Stimulated activated CD8-positive, alpha-beta memory T cell treated with anti-CD3 and anti-CD28 coated beads, Interleukin-12 subunit alpha, Interleukin-12 subunit beta, amount 100 ng/mL, for 1 hour (primary cell): ENCODE measurements around the gene UCK1.

Source experiments
- DNase-seq: peaks from one replicate; pipeline ENCODE4 v3.0.0-alpha.2; 2020; ENCODE audit warnings: low read depth

UCK1 gene

GRCh38 chr9:131530920-131531832, at the start of gene UCK1:
Gene UCK1 (minus strand): TSS chr9:131531263. CDS start chr9:131531174, 89 bp downstream.
- DNase-seq: peak; percentile 58

DNA sequence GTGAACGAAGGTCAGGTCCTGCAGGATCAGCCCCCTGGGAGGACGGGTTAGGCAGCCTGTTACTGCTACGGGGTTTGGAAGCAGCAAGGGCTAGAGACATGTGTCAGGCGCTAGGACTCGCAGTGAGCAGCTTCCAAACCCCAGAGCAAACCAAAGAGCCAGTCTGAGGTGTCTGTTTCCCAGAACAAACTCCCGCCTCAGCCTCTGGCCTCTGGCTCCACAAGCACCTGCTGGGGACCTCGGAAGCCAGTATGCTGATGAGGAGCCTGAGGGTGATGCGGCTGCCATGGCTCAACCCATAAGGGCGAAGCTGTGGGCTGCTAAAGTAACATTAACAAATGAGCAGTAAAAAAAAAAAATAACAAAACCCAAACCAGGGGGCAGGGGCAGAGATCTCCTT, 49.3 kb upstream of the UCK1 start:
- no peak for DNase-seq

GRCh38 chr9:131579789-131580211, 48.7 kb upstream of the UCK1 start:
- no peak for DNase-seq

GRCh38 chr9:131578731-131579504, 47.9 kb upstream of the UCK1 start:
- peak; percentile 26 for DNase-seq

DNA sequence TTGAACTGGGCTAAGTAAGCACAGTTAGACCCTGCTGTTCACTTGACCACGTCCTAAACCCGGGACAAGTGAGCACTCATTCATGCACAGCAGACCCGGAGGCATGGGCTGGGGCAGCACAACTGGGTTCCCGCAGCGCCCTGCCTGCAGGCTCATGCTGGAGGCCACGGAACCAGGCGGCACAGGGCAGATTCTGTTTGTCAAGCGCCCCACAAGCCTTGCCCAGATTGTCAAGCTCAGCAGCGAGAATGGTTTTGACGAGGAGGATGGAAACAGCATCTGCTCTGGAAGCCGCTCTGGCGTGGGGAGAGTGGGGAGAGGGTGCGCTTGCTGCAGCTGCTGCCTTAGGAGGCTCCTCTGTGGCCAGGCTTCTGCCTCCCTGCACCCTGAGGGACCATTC, 47.0 kb upstream of the UCK1 start:
- DNase-seq: no peak

DNA sequence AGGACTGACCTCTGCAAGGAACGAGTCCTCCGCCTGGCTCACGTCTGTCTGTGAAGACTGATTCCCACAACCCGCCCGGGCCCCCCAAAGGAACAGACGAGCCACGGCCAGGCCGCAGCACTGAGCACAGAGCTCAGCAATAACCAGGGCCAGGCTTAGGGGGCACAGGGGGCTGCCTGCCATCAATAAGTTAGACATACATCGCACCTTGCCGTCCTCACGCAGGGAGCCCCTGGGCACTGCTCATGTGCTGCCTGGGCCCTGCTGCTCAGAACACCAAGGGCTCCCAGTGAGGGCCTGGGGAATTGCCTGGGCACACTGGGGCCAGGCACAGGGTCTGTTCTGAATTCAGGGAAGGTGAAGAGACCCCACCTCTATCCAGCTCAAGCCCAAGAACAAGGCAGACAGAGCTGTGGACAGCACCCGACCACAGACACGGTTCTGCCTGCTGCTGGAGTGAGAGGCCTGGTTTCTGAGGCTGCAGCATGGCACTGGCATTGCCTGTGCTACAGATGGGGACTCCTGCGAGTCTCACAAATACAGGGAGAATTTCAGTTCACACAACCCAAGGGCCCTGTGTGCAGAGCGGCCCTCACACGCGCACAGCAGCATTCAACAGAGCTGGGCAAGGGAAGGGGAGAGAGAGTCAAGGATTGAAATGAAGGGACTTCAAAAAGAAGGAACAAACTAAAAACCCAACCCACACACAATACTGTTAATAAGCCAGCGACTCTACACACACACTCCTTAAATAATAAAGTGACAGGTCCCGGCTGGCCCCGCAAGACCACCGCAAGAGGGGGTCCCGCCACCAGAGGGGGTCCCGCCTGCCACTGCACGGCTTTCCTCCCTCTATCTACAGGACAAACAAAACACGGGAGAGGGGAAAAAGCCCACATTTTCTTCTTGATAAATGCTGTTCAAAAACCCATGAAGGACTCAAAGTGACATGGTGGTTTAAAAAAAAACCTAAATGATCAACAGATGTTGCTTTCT, 46.2 kb upstream of the UCK1 start:
- DNase-seq: no peak

DNA sequence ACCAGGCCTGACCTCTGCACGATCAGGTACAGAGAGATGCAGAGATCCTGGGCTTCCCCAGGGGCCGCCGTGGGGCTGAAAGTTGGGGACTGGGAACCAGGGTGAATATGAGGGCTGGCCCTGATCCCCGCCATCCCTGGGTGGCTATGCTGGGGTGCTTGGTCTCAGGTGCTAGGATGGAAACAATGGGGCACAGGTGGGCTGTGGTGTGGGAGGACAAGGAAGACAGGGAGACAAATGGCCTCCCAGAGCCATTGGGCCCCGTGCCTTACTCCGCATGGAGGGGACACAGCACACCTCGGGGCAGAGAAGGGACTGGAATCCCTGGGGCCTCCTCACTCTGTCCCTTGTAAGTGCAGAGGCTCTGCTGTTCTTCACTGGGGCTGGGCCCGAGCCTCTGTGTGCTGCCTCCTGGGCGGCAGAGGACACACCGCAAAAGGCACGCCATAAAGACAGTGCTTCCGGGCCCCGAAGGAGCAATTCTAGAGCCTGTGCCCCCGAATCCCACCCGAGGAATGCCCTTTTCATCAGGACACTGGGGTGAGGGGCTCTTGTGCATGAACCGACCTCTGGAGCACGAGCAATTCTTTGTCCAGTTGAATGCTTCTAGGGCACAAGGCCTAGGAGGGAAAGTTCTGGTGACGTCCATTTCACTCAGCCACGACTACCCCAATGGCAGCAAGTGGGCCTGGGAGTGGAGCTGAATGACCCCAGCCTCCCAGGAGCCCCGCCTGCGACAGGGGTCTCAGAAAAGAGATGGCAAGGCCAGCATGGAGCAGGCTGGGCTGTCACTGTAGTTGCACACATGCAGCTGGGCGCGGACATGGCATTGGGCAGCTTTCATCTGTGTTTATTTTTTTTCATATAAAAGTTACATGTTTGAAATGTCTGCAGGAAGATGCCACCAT, 45.1 kb upstream of the UCK1 start:
- DNase-seq: no peak

DNA sequence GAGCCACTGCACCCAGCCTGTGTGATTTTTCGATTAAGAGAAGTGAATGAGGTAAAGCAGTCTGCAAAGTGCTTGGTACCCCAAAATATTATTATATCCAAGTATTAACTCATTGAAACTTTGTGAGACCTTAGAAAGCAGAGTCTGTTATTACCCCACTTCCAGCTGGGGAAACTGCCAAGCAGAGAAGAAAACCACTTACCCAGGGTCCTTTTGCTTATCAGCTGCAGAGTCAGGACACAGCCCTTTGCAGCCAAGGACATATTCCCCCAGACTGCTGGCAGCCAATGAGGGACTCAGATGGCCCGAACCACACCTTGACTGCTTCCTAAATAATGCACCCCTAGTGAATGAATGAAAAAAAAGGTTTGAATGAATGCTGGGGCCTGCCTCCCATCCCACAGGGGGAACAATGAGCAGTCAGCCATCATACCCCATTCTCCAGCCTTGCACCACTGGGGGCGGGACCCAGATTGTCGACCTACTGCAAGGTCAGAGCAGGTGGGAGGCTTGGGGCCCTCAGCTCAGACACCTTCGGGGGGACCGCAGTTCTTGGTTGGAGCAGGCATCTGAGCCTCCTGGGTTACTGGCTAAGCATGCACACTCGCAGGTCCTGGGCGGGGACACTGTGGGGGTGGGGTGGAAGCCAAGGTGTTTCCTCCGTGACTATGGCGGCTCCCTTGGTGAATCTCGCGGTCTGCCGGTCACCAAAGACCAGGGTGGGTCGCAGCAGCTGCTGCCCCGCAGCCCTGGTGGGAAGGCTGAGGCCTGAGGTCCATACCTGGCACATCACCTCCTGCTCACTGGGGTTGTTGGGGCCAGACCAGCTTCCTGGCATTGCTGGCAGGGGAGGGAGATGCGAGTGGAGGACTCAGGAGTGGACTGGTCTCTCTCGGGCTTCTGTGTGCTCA, 43.9 kb upstream of the UCK1 start:
- DNase-seq: no peak

DNA sequence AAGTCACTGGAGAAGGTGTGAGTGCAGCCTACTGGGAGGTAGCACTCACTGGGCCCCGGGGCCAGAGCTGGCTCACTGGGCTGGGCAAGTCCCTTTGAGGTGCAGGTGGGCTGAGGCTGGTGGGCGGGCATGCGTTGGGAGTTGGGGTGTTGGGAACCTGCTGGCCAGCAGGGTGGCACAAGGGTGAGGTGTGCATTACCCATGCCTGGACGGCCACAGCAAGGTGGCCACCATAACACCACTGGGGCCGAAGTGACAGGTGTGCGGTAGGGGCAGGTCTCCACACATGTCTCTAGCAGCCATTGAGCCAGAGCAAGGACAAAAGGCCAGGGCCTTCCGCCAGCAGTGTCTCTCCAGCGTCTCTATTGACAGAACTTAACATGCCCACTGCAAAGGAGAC, 36.8 kb upstream of the UCK1 start:
- no peak for DNase-seq

DNA sequence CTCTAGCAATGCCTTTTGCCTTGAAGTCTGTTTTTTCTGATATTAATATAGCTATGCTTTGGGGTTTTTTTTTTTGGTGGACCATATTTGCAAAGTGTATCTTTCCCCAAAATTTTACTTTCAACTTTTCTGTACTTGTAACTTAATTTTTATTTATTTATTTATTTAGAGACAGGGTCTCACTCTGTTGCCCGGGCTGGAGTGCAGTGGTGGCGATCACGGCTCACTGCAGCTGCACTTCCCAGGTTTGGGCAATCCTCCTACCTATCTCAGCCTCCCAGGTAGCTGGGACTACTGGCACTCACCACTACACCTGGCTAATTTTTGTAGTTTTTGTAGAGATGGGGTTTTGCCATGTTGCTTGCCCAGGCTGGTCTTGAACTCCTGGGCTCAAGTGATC, 35.1 kb upstream of the UCK1 start:
- no peak for DNase-seq

DNA sequence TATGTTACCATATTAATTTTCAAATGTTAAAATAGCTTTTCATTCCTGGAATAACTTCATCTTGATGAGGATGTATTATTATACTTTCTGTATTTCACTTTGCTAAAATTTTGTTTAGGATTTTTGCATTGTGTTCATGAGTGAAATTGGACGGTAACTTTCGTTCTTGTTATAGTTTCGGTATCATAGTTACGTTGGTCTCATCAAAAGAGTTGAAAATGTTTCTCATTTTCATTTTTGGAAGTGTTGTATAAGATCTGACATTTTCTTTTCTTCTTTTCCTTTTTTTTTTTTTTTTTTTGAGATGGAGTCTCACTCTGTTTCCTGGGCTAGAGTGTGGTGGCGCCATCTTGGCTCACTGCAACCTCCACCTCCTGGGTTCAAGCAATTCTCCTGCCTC, 34.3 kb upstream of the UCK1 start:
- DNase-seq: no peak

GRCh38 chr9:131562032-131562959, 31.2 kb upstream of the UCK1 start:
- DNase-seq: no peak

- DNase-seq: no peak
These were observed 28.4 kb upstream of the UCK1 start for GRCh38 chr9:131559421-131560000.

DNA sequence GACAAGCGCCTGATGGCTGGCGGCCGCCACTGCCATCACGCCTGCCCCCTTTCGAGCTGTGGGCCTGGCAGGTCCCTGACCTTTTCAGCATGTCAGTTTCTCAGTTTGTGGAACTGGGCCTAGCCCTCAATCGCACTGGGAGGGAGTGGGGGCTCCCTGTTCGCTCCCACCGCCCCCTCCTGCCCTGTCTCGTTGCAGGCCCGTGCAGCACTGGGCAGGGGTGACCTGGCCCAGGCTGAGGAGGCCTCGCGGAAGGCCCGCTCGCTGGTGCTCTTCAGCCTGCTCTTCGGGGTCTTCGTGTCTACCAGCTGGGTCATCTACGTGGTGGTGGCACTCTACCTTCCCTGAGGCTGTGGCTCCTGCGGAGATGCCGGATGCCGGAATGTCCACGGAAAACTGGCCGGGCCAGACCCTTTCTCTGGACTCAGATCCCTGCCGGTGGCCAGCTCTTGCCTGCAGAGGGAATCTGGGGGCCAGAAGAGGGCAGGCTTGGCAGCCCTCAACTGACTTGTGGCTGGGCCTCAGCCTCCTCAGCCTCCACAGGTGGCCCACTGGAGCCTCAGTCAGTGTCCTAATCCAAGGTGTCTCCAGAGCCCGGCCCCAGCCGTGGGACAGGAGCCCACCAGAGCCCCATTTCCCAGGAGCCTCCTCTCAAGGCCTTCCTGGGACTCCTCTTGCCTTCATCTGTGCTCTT, 26.9 kb upstream of the UCK1 start:
- no peak for DNase-seq

- no peak for DNase-seq
These were observed 25.0 kb upstream of the UCK1 start for GRCh38 chr9:131555841-131556673.

DNA sequence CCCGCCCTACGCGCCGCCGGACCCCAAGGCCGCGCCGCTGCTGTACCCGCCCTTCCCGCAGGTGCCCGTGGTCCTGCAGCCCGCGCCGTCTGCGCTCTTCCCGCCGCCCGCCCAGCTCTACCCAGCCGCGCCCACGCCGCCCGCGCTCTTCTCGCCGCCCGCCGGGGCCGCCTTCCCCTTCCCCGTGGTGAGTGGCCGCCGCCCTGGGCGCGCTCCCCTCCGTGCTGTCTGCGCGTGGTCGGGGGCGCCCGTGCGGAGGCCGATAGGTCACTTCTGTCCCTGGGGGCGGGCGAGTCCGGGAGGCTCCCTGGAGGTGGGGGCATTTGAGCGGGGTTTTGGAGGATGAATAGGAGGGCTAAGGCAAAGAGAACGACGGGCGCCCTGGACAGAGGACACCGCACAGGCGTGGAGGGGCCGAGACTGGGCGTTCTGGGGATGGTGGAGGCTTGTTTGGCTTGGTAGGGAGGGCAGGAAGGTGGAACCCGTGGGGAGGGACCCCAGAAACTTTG, 23.8 kb upstream of the UCK1 start:
- no peak for DNase-seq
